ENCODE results near the gene ATP7B.

Gene ATP7B

GRCh38 chr13:51946163-51946669, 65.0 kb downstream of the ATP7B start:
- Histone ChIP-seq H3K14ac (ENCODE audit: low read length) (no peak overlapping the region), H3K4me1 (ENCODE audit: control insufficient read depth in 2 of 2, insufficient read depth in 1 of 2, low read depth in 1 of 2, low read length in 2 of 2) (no peaks in the 10 kb centered on the region), H3K27me3 (ENCODE audit: control insufficient read depth in 3 of 3, insufficient read depth in 3 of 3, low read depth in 1 of 3, low read length in 3 of 3) (no peaks in the 10 kb centered on the region), H3K4me2 (ENCODE audit: insufficient read depth, low read length, poor library complexity, severe bottlenecking) (no peak overlapping the region), H2BK120ac (ENCODE audit: low read depth, low read length) (no peak overlapping the region), H4K91ac (ENCODE audit: low read depth, low read length, poor library complexity) (no peak overlapping the region), H3K9ac (ENCODE audit: low read depth, low read length, poor library complexity) (no peak overlapping the region), H2AFZ (ENCODE audit: low read length) (no peak overlapping the region), H3K27ac (replicated peaks; ENCODE audit: low read length) (no peak overlapping the region), H2BK5ac (ENCODE audit: low read length) (no peak overlapping the region), H3K23ac (ENCODE audit: low read depth, low read length, poor library complexity) (peak overlapping the region; percentile 92), H2BK12ac (ENCODE audit: low read length) (no peak overlapping the region), H3K4me3 (ENCODE audit: low read length in 2 of 2) (no peak overlapping the region), H3K4ac (ENCODE audit: low read length) (no peak overlapping the region), H2AK5ac (ENCODE audit: low read depth, low read length) (no peak overlapping the region), H2BK15ac (ENCODE audit: low read length) (no peak overlapping the region), H3K36me3 (replicated peaks in 1 of 2; ENCODE audit: control insufficient read depth in 2 of 2, insufficient read depth in 2 of 2, low read length in 2 of 2) (no peaks in the 10 kb centered on the region), H3K79me1 (ENCODE audit: low read depth, low read length) (no peaks in the 10 kb centered on the region), H3K9me3 (replicated peaks in 1 of 2; ENCODE audit: control insufficient read depth in 2 of 2, insufficient read depth in 1 of 2, low read depth in 1 of 2, low read length in 2 of 2) (peaks cover 0 to 1% of the 10 kb centered on the region in 2 donors), H4K8ac (ENCODE audit: low read depth, low read length) (no peak overlapping the region), H3K18ac (ENCODE audit: low read length) (no peak overlapping the region)
- no CpG with 5 or more reads among the region's 15 CpGs for WGBS, 2 donors (ENCODE audit: extremely low coverage in 2 of 2, insufficient read length in 2 of 2, insufficient replicate concordance in 1 of 2)
- DNase-seq (ENCODE audit: low spot score), result no peak

- Histone ChIP-seq H2BK5ac (ENCODE audit: low read length) (no peak overlapping the region), H3K14ac (ENCODE audit: low read length) (no peak overlapping the region), H3K4me1 (ENCODE audit: control insufficient read depth in 2 of 2, insufficient read depth in 1 of 2, low read depth in 1 of 2, low read length in 2 of 2) (no peaks in the 10 kb centered on the region), H3K4ac (ENCODE audit: low read length) (no peak overlapping the region), H3K79me1 (ENCODE audit: low read depth, low read length) (no peaks in the 10 kb centered on the region), H3K4me3 (ENCODE audit: low read length in 2 of 2) (no peak overlapping the region), H3K4me2 (ENCODE audit: insufficient read depth, low read length, poor library complexity, severe bottlenecking) (no peak overlapping the region), H3K23ac (ENCODE audit: low read depth, low read length, poor library complexity) (no peak overlapping the region), H2BK12ac (ENCODE audit: low read length) (no peak overlapping the region), H3K27ac (replicated peaks; ENCODE audit: low read length) (no peak overlapping the region), H3K18ac (ENCODE audit: low read length) (no peak overlapping the region), H2AK5ac (ENCODE audit: low read depth, low read length) (no peak overlapping the region), H2BK15ac (ENCODE audit: low read length) (no peak overlapping the region), H3K36me3 (replicated peaks in 1 of 2; ENCODE audit: control insufficient read depth in 2 of 2, insufficient read depth in 2 of 2, low read length in 2 of 2) (no peaks in the 10 kb centered on the region), H3K9ac (ENCODE audit: low read depth, low read length, poor library complexity) (no peak overlapping the region), H3K27me3 (ENCODE audit: control insufficient read depth in 3 of 3, insufficient read depth in 3 of 3, low read depth in 1 of 3, low read length in 3 of 3) (no peaks in the 10 kb centered on the region), H2AFZ (ENCODE audit: low read length) (no peak overlapping the region), H4K91ac (ENCODE audit: low read depth, low read length, poor library complexity) (no peak overlapping the region), H4K8ac (ENCODE audit: low read depth, low read length) (no peak overlapping the region), H2BK120ac (ENCODE audit: low read depth, low read length) (no peak overlapping the region), H3K9me3 (replicated peaks in 1 of 2; ENCODE audit: control insufficient read depth in 2 of 2, insufficient read depth in 1 of 2, low read depth in 1 of 2, low read length in 2 of 2) (no peaks in the 10 kb centered on the region)
- WGBS, 2 donors (ENCODE audit: extremely low coverage in 2 of 2, insufficient read length in 2 of 2, insufficient replicate concordance in 1 of 2), result no CpG with 5 or more reads among the region's 12 CpGs
- DNase-seq (ENCODE audit: low spot score), result no peak
Measured at GRCh38 chr13:51945149-51945548, 66.1 kb downstream of the ATP7B start.

GRCh38 chr13:51944428-51944827, 66.8 kb downstream of the ATP7B start:
- Histone ChIP-seq H3K36me3 (replicated peaks in 1 of 2; ENCODE audit: control insufficient read depth in 2 of 2, insufficient read depth in 2 of 2, low read length in 2 of 2) (no peaks in the 10 kb centered on the region), H2AK5ac (ENCODE audit: low read depth, low read length) (no peak overlapping the region), H2AFZ (ENCODE audit: low read length) (no peak overlapping the region), H3K23ac (ENCODE audit: low read depth, low read length, poor library complexity) (no peak overlapping the region), H3K18ac (ENCODE audit: low read length) (no peak overlapping the region), H4K8ac (ENCODE audit: low read depth, low read length) (no peak overlapping the region), H3K9ac (ENCODE audit: low read depth, low read length, poor library complexity) (no peak overlapping the region), H3K4ac (ENCODE audit: low read length) (no peak overlapping the region), H3K79me1 (ENCODE audit: low read depth, low read length) (no peaks in the 10 kb centered on the region), H3K27me3 (ENCODE audit: control insufficient read depth in 3 of 3, insufficient read depth in 3 of 3, low read depth in 1 of 3, low read length in 3 of 3) (no peaks in the 10 kb centered on the region), H3K4me2 (ENCODE audit: insufficient read depth, low read length, poor library complexity, severe bottlenecking) (no peak overlapping the region), H3K14ac (ENCODE audit: low read length) (no peak overlapping the region), H3K4me1 (ENCODE audit: control insufficient read depth in 2 of 2, insufficient read depth in 1 of 2, low read depth in 1 of 2, low read length in 2 of 2) (no peaks in the 10 kb centered on the region), H2BK12ac (ENCODE audit: low read length) (no peak overlapping the region), H3K27ac (replicated peaks; ENCODE audit: low read length) (no peak overlapping the region), H4K91ac (ENCODE audit: low read depth, low read length, poor library complexity) (no peak overlapping the region), H2BK5ac (ENCODE audit: low read length) (no peak overlapping the region), H2BK120ac (ENCODE audit: low read depth, low read length) (no peak overlapping the region), H3K4me3 (ENCODE audit: low read length in 2 of 2) (no peak overlapping the region), H2BK15ac (ENCODE audit: low read length) (no peak overlapping the region), H3K9me3 (replicated peaks in 1 of 2; ENCODE audit: control insufficient read depth in 2 of 2, insufficient read depth in 1 of 2, low read depth in 1 of 2, low read length in 2 of 2) (no peaks in the 10 kb centered on the region)
- WGBS, 2 donors (ENCODE audit: extremely low coverage in 2 of 2, insufficient read length in 2 of 2, insufficient replicate concordance in 1 of 2), result no CpG with 5 or more reads among the region's 4 CpGs
- DNase-seq (ENCODE audit: low spot score), result no peak

- Histone ChIP-seq H3K4me1 (ENCODE audit: control insufficient read depth in 2 of 2, insufficient read depth in 1 of 2, low read depth in 1 of 2, low read length in 2 of 2) (no peaks in the 10 kb centered on the region), H3K4me2 (ENCODE audit: insufficient read depth, low read length, poor library complexity, severe bottlenecking) (no peak overlapping the region), H4K8ac (ENCODE audit: low read depth, low read length) (no peak overlapping the region), H3K4me3 (ENCODE audit: low read length in 2 of 2) (no peak overlapping the region), H3K4ac (ENCODE audit: low read length) (no peak overlapping the region), H3K9ac (ENCODE audit: low read depth, low read length, poor library complexity) (no peak overlapping the region), H3K14ac (ENCODE audit: low read length) (no peak overlapping the region), H2BK12ac (ENCODE audit: low read length) (no peak overlapping the region), H2AK5ac (ENCODE audit: low read depth, low read length) (no peak overlapping the region), H2BK120ac (ENCODE audit: low read depth, low read length) (no peak overlapping the region), H2BK15ac (ENCODE audit: low read length) (no peak overlapping the region), H3K36me3 (replicated peaks in 1 of 2; ENCODE audit: control insufficient read depth in 2 of 2, insufficient read depth in 2 of 2, low read length in 2 of 2) (no peaks in the 10 kb centered on the region), H3K27me3 (ENCODE audit: control insufficient read depth in 3 of 3, insufficient read depth in 3 of 3, low read depth in 1 of 3, low read length in 3 of 3) (no peaks in the 10 kb centered on the region), H4K91ac (ENCODE audit: low read depth, low read length, poor library complexity) (no peak overlapping the region), H2AFZ (ENCODE audit: low read length) (no peak overlapping the region), H3K23ac (ENCODE audit: low read depth, low read length, poor library complexity) (no peak overlapping the region), H3K79me1 (ENCODE audit: low read depth, low read length) (no peaks in the 10 kb centered on the region), H3K27ac (replicated peaks; ENCODE audit: low read length) (no peak overlapping the region), H2BK5ac (ENCODE audit: low read length) (no peak overlapping the region), H3K18ac (ENCODE audit: low read length) (no peak overlapping the region), H3K9me3 (replicated peaks in 1 of 2; ENCODE audit: control insufficient read depth in 2 of 2, insufficient read depth in 1 of 2, low read depth in 1 of 2, low read length in 2 of 2) (no peaks in the 10 kb centered on the region)
- DNase-seq (ENCODE audit: low spot score), result no peak
- no CpG with 5 or more reads among the region's 8 CpGs for WGBS, 2 donors (ENCODE audit: extremely low coverage in 2 of 2, insufficient read length in 2 of 2, insufficient replicate concordance in 1 of 2)
Measured at GRCh38 chr13:51943721-51944120, 67.5 kb downstream of the ATP7B start.

Measured in neuronal stem cell (in vitro differentiated cells).